Measurements from ENCODE around the gene CEP112.

The CEP112 gene

GRCh38 chr17:65723431-65724151, 468.3 kb downstream of the CEP112 start:
- no peak for TF ChIP-seq CTCF (IDR thresholded peaks at IDR 0.05; ENCODE audit: low read depth, low read length, missing control alignments)
- no peak for DNase-seq (ENCODE audit: low read depth)
- in situ Hi-C loops (cut with HindIII; ENCODE audit: low sequenced_read_pairs): no loop called here
- H3K4me3 ChIP-seq (ENCODE audit: low read depth, low read length): no peak overlapping the region

- no peak for DNase-seq (ENCODE audit: low read depth)
- no peak for TF ChIP-seq CTCF (IDR thresholded peaks at IDR 0.05; ENCODE audit: low read depth, low read length, missing control alignments)
- in situ Hi-C loops (cut with HindIII; ENCODE audit: low sequenced_read_pairs): no loop called here
- no peak overlapping the region for H3K4me3 ChIP-seq (ENCODE audit: low read depth, low read length)
Observed at GRCh38 chr17:65718601-65719000, 473.3 kb downstream of the CEP112 start.

- TF ChIP-seq CTCF (IDR thresholded peaks at IDR 0.05; ENCODE audit: low read depth, low read length, missing control alignments): no peak
- no peak overlapping the region for H3K4me3 ChIP-seq (ENCODE audit: low read depth, low read length)
- DNase-seq (ENCODE audit: low read depth): no peak
- in situ Hi-C loops (cut with HindIII; ENCODE audit: low sequenced_read_pairs): no loop called here
Observed at GRCh38 chr17:65712383-65713267, 479.3 kb downstream of the CEP112 start.

- no peak for DNase-seq (ENCODE audit: low read depth)
- in situ Hi-C loops (cut with HindIII; ENCODE audit: low sequenced_read_pairs): no loop called here
- no peak for TF ChIP-seq CTCF (IDR thresholded peaks at IDR 0.05; ENCODE audit: low read depth, low read length, missing control alignments)
- H3K4me3 ChIP-seq (ENCODE audit: low read depth, low read length): no peak overlapping the region
Observed at GRCh38 chr17:65711671-65712276, 480.2 kb downstream of the CEP112 start.

GRCh38 chr17:65707780-65708179, 484.2 kb downstream of the CEP112 start:
- in situ Hi-C loops (cut with HindIII; ENCODE audit: low sequenced_read_pairs): no loop called here
- H3K4me3 ChIP-seq (ENCODE audit: low read depth, low read length): no peak overlapping the region
- no peak for DNase-seq (ENCODE audit: low read depth)
- TF ChIP-seq CTCF (IDR thresholded peaks at IDR 0.05; ENCODE audit: low read depth, low read length, missing control alignments): no peak

GRCh38 chr17:65704731-65705130, 487.2 kb downstream of the CEP112 start:
- no peak for DNase-seq (ENCODE audit: low read depth)
- in situ Hi-C loops (cut with HindIII; ENCODE audit: low sequenced_read_pairs): no loop called here
- TF ChIP-seq CTCF (IDR thresholded peaks at IDR 0.05; ENCODE audit: low read depth, low read length, missing control alignments): no peak
- H3K4me3 ChIP-seq (ENCODE audit: low read depth, low read length): no peak overlapping the region

Data from astrocyte of the cerebellum (primary cell).